Measurements from ENCODE around the gene SERINC2.
"Not testable (repeated sequence)": the region's sequence is repeated elsewhere in the genome, so short reads cannot be mapped to it uniquely, and the experiment has no call there.

The SERINC2 gene

GRCh38 chr1:31414980-31415370, 2.0 kb downstream of the SERINC2 start:
- no peak for DNase-seq (ENCODE audit: low spot score)

DNA sequence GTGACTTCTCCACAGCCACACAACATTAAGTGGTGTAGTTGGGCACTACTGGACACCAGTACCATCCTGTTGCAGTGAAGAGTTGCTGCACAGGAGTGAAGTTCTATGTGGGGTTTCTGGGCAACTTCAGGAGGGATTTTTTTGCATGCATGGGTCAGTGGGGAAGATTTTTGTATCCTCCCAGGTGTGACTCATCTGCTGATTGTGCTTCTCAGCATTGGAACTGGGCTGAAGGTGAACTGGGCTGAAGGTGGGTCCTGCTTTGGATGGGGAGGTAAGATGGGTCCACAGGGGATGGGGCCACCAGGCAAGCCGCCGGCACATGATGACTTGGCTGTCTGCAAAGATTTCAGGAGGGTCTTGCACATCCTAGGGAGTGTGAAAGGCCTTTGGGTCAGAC, 2.6 kb downstream of the SERINC2 start:
- DNase-seq (ENCODE audit: low spot score) = no peak

DNA sequence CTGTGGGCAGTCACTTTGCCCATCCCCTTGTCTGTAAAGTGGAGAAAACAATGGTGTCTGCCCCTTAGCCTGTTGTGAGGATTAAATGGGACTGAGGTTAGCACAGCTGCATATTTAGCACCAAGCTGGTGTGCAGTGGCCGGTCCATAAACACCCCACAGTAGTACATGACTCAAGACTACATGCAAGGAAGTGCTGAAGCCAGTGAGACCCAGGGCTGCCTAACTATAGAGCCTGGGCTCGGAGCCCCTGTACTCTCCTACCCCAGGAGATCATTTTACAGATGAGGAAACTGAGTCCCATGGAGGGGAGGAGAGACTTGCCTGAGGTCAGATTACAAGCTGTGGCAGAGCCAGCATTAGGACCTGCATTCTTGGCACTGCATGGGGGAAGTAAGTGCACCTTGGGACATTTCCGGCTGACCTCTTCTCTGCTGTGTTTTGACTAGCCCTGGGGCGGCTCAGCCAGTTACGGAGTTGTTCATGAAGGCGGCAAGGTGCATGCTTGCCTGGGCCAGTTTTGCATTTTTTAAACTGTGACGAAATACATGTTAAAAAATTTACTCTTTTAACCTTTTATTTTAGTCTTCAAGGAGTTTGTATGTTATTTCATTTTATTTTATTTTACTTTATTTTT, 3.2 kb downstream of the SERINC2 start:
- no peak for DNase-seq (ENCODE audit: low spot score)

DNA sequence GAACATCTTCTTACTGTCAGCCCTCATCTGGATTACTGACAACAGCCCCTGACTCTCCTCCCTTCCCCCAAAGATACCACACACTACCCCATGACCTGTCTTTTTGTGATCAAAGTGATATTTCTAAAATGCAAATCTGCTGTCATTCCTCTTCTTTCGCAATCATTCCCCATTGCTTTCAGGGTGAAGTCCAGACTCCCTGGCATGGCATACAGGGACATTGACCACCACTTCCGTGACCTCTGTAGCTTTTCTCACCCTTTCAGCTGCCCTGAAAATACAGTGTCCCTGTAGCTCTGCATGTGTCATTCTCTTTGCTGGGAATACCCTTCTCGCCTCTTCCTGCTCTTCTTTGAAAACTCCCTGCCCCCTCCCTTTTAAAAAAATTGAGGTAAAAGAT, 4.1 kb downstream of the SERINC2 start:
- DNase-seq (ENCODE audit: low spot score) = no peak

GRCh38 chr1:31418626-31419323, 5.8 kb downstream of the SERINC2 start:
- no peak for DNase-seq (ENCODE audit: low spot score)

GRCh38 chr1:31420716-31421115, 7.7 kb downstream of the SERINC2 start:
- no peak for DNase-seq (ENCODE audit: low spot score)

GRCh38 chr1:31421371-31422040, 8.5 kb downstream of the SERINC2 start:
- DNase-seq (ENCODE audit: low spot score) = no peak

GRCh38 chr1:31422505-31423319, 9.7 kb downstream of the SERINC2 start:
- peak; percentile 87 for DNase-seq (ENCODE audit: low spot score)

DNA sequence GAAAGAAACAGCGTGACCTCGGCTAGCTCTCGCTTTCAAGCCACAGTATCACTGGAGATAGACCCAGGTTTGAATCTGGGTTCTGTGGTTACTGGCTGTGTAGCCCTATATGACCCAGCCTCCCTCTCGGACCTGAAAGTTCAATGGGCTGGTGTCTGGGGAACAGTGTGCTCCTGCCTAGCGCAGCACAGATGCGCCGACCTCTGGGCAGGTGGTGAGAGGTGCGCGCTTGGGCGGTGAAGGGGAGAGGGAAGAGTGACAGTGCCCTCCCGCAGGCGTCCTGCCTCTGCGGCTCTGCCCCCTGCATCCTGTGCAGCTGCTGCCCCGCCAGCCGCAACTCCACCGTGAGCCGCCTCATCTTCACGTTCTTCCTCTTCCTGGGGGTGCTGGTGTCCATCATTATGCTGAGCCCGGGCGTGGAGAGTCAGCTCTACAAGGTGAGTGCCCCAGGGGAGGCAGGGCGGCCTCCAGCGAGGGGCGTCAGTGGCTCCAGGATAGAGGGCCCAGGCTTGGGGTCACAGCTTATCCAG, 10.5 kb downstream of the SERINC2 start:
- DNase-seq (ENCODE audit: low spot score) = no peak

GRCh38 chr1:31424568-31424967, 11.6 kb downstream of the SERINC2 start:
- DNase-seq (ENCODE audit: low spot score) = no peak

GRCh38 chr1:31425301-31426081, 12.5 kb downstream of the SERINC2 start:
- DNase-seq (ENCODE audit: low spot score) = no peak

DNA sequence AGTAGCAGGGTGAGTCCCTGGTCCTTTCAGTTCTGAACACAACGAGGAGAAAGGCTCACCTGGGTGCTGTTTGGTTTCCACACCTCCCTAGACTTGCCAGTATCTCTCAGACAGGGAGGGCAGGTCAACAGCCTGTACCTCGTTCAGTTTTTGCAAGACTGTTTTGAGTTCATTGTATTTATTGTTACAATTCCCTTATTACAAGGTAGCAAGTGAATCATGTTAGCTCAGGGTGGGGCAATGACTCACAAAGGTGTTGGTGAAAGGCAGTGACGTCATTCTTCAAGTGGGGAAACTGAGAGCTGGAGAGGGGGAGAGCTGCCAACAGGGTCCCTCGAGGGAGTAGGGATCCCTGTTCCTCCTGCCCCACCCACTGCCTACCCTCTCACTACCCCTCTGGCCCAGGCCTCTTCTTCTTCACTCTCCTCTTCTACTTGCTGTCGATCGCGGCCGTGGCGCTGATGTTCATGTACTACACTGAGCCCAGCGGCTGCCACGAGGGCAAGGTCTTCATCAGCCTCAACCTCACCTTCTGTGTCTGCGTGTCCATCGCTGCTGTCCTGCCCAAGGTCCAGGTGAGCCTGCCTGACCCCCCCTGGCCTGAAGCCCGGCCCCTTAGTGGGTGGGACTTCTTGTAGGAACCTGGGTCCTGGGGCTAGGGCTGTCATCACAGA, 13.4 kb downstream of the SERINC2 start:
- no peak for DNase-seq (ENCODE audit: low spot score)

DNA sequence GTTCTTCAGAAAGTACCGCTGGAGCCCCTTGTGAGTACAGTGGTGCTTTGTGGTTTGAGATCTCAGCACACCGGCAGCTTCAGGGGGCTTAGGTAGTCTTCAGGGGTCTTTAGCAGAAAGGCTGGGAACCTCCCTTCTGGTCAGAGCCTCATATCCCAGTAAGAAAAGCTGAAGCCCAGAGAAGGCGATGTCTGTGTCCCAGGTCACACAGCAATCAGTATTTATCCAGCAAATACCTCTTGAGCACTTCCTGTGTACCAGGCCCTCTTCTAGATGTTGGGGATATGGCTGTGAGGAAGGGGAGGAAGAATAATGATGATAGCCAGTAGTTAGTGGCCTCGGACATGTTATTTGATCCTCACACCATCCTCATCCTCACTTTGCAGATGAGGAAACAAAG, 14.3 kb downstream of the SERINC2 start:
- DNase-seq (ENCODE audit: low spot score) = no peak

GRCh38 chr1:31428436-31429221, 15.6 kb downstream of the SERINC2 start:
- no peak for DNase-seq (ENCODE audit: low spot score)

DNA sequence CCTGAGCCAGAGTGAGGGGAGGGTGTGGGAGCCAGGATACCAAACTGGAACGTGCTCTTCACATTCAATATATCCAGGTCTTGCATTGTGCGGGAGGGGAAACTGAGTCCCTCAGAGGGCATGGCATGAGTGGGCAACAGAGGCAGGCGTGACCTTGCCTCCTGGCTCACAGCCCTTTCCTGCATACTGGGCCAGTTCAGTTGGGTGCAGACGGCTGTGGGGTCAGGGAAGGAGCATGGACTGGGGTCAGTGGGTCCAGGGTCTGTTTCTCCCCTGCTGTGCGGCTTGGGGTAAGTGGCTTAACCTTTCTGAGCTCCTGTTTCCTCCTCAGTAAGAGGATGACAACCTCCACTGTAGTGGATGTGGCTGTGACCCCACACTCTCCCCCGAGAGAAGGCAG, 16.6 kb downstream of the SERINC2 start:
- DNase-seq (ENCODE audit: low spot score) = no peak

GRCh38 chr1:31431351-31432257, 18.6 kb downstream of the SERINC2 start:
- not testable (repeated sequence) for DNase-seq (ENCODE audit: low spot score)

DNA sequence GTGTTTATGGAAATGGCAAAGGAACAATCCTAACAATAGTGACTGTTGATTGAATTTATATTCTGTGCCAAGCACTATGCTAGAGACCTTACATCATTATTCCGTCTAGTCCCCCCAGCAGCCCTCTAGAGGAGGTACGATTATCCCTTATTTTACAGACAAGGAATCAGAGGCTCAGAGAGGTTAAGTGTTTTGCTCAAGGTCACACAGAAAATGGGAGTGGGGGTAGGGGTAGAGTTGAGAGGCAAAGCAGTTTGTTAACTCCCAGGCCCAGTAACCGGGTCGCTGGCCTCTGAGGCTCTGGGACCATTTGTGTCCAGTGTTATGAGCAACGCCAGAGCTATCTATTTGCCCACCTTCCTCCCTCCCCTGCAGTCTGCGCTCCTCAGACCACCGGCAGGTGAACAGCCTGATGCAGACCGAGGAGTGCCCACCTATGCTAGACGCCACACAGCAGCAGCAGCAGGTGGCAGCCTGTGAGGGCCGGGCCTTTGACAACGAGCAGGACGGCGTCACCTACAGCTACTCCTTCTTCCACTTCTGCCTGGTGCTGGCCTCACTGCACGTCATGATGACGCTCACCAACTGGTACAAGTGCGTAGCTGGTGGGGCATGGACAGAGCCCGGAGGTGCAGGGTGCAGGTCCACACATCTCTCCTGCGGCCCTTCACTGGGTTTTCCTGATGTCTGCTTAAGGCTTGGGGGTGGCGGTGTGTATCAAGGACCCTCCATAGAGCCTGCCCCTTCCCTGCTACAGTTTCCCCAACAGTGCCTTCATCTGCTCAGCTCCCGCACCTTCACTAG, 19.8 kb downstream of the SERINC2 start:
- DNase-seq (ENCODE audit: low spot score) = no peak

- no peak for DNase-seq (ENCODE audit: low spot score)
These were observed 20.4 kb downstream of the SERINC2 start for GRCh38 chr1:31433396-31433930.

All from AG08395 (cell line).